ENCODE results near the gene SLC49A3. TPM values are rescaled to one million over a fixed set of nuclear protein-coding genes. Genes with fewer than 3 reads are reported as not detected.

The SLC49A3 gene
- total and polyA plus RNA-seq, 2 of the 13 experiments (the other 11 are each of a cell fraction or from before 2014, with no cell fraction given), result 0.07 to 0.17 TPM

- TF ChIP-seq PAXIP1 (CRISPR knock-in tag; conservative IDR thresholded peaks at IDR 0.05) (peak; percentile 44; the same call in 1 of the 2 replicates), HES4 (CRISPR knock-in tag; IDR thresholded peaks at IDR 0.05; ENCODE audit: borderline replicate concordance) (no peak), PHF20 (CRISPR knock-in tag; IDR thresholded peaks at IDR 0.05) (no peak), ZNF883 (CRISPR knock-in tag; IDR thresholded peaks at IDR 0.05; ENCODE audit: not compliant biosample characterization) (no peak), SSRP1 (CRISPR knock-in tag; IDR thresholded peaks at IDR 0.05) (no peak), ATF7 (IDR thresholded peaks at IDR 0.05) (no peak), ATF7 (CRISPR knock-in tag; IDR thresholded peaks at IDR 0.05) (0 out of 2 replicates have a peak, but pooled peaks have one; percentile 43), HMGXB3 (CRISPR knock-in tag; IDR thresholded peaks at IDR 0.05; ENCODE audit: borderline replicate concordance) (no peak), ZNF501 (CRISPR knock-in tag; IDR thresholded peaks at IDR 0.05) (no peak), SALL1 (CRISPR knock-in tag; IDR thresholded peaks at IDR 0.05) (peak; percentile 80), ZNF616 (CRISPR knock-in tag; IDR thresholded peaks at IDR 0.05; ENCODE audit: low read depth) (no peak), ZNF546 (CRISPR knock-in tag; conservative IDR thresholded peaks at IDR 0.05) (no peak), HIC2 (CRISPR knock-in tag; IDR thresholded peaks at IDR 0.05; ENCODE audit: low read depth) (no peak), AHR (CRISPR knock-in tag; IDR thresholded peaks at IDR 0.05) (no peak), HNF4G (IDR thresholded peaks at IDR 0.05; ENCODE audit: borderline replicate concordance, low read depth, low read length) (0 out of 2 replicates have a peak, but pooled peaks have one; percentile 13), HNF4G (CRISPR knock-in tag; IDR thresholded peaks at IDR 0.05; ENCODE audit: borderline replicate concordance, low read depth) (no peak), PLRG1 (conservative IDR thresholded peaks at IDR 0.05) (no peak), MED13 (CRISPR knock-in tag; IDR thresholded peaks at IDR 0.05) (no peak), CBX2 (IDR thresholded peaks at IDR 0.05; ENCODE audit: low read depth, low read length) (no peak), CBX2 (CRISPR knock-in tag; IDR thresholded peaks at IDR 0.05; ENCODE audit: low read depth) (no peak), SMAD3 (CRISPR knock-in tag; IDR thresholded peaks at IDR 0.05) (no peak), TEAD2 (CRISPR knock-in tag; IDR thresholded peaks at IDR 0.05) (no peak)
These were observed 35.0 kb upstream of the SLC49A3 start (continued) for GRCh38 chr4:723751-724530.
